SK-N-SH treated with all-trans-retinoic acid at 6 μM for 48 hours (cell line): ENCODE data around the gene LIN7A.

Experiments
- ATAC-seq: fragments of 200-7000 bp; cut with Tn5 transposase; 3 replicates; pipeline ENCODE4 v1.9.1; 2020; ENCODE audit warnings: mild to moderate bottlenecking, moderate library complexity
- ARNTL ChIP-seq: fragments of 450-650 bp; formaldehyde crosslinking; IDR thresholded peaks from 2 replicates; pipeline ENCODE4 v1.5.0; 2020; ENCODE audit warnings: low read depth, mild to moderate bottlenecking, moderate library complexity, borderline replicate concordance
- BACH2 ChIP-seq: fragments of 250-450 bp; sonication (Bioruptor Pico); IDR thresholded peaks from 2 replicates; pipeline ENCODE4 v1.9.0; 2021; ENCODE audit warnings: mild to moderate bottlenecking, borderline replicate concordance
- CSDC2 ChIP-seq: fragments of 250-450 bp; sonication (Bioruptor Pico); IDR thresholded peaks from 2 replicates; pipeline ENCODE4 v1.5.0; 2020; ENCODE audit warnings: mild to moderate bottlenecking, moderate library complexity
- ESRRG ChIP-seq: fragments of 250-450 bp; sonication (Bioruptor Pico); IDR thresholded peaks from 2 replicates; pipeline ENCODE4 v1.6.1; 2021; ENCODE audit warnings: mild to moderate bottlenecking
- GLIS3 ChIP-seq: fragments of 250-450 bp; sonication (Bioruptor Pico); IDR thresholded peaks from 2 replicates; pipeline ENCODE4 v1.5.0; 2020; ENCODE audit warnings: mild to moderate bottlenecking, moderate library complexity
- ISL1 ChIP-seq: fragments of 250-450 bp; sonication (Bioruptor Pico); IDR thresholded peaks from 2 replicates; pipeline ENCODE4 v2.1.2; 2022; ENCODE audit warnings: mild to moderate bottlenecking, moderate library complexity
- OSR1 ChIP-seq: fragments of 250-450 bp; sonication (Bioruptor Pico); IDR thresholded peaks from 2 replicates; pipeline ENCODE4 v1.8.0; 2022; ENCODE audit warnings: moderate library complexity, mild to moderate bottlenecking, inconsistent platforms
- RARB ChIP-seq: fragments of 250-450 bp; sonication (Bioruptor Pico); IDR thresholded peaks from 2 replicates; pipeline ENCODE4 v1.8.0; 2021; ENCODE audit warnings: mild to moderate bottlenecking, moderate library complexity
- SNAI2 ChIP-seq: fragments of 250-450 bp; sonication (Bioruptor Pico); IDR thresholded peaks from 2 replicates; pipeline ENCODE4 v1.5.0; 2020; ENCODE audit warnings: mild to moderate bottlenecking, moderate library complexity
- TCF4 ChIP-seq: fragments of 250-450 bp; sonication (Bioruptor Pico); IDR thresholded peaks from 2 replicates; pipeline ENCODE4 v1.8.0; 2021; ENCODE audit warnings: mild to moderate bottlenecking, moderate library complexity, borderline replicate concordance
- TOX ChIP-seq: fragments of 250-450 bp; sonication (Bioruptor Pico); IDR thresholded peaks from 2 replicates; pipeline ENCODE4 v1.8.0; 2021; ENCODE audit warnings: mild to moderate bottlenecking, moderate library complexity, borderline replicate concordance
- ZC3H10 ChIP-seq: fragments of 250-450 bp; sonication (Bioruptor Pico); IDR thresholded peaks from 2 replicates; pipeline ENCODE4 v1.5.1; 2021; ENCODE audit warnings: mild to moderate bottlenecking, moderate library complexity
- ZFP3 ChIP-seq: fragments of 250-450 bp; sonication (Bioruptor Pico); IDR thresholded peaks from 2 replicates; pipeline ENCODE4 v1.5.0; 2020; ENCODE audit warnings: mild to moderate bottlenecking, moderate library complexity
- ZFP30 ChIP-seq: fragments of 450-650 bp; formaldehyde crosslinking; IDR thresholded peaks from 2 replicates; pipeline ENCODE4 v1.5.0; 2022; ENCODE audit warnings: mild to moderate bottlenecking, moderate library complexity
- ZNF565 ChIP-seq: fragments of 450-650 bp; formaldehyde crosslinking; conservative IDR thresholded peaks from 2 replicates; pipeline ENCODE4 v1.5.0; 2020; ENCODE audit warnings: low read depth, mild to moderate bottlenecking, moderate library complexity
- ZNF70 ChIP-seq: fragments of 450-650 bp; formaldehyde crosslinking; IDR thresholded peaks from 2 replicates; pipeline ENCODE4 v1.5.0; 2020; ENCODE audit warnings: mild to moderate bottlenecking, moderate library complexity
- TF ChIP-seq, protein P1 (sequence below): fragments of 250-450 bp; sonication (Bioruptor Pico); IDR thresholded peaks from 2 replicates; pipeline ENCODE4 v1.8.0; 2020; ENCODE audit warnings: mild to moderate bottlenecking, moderate library complexity, borderline replicate concordance
- TF ChIP-seq, protein P2 (sequence below): fragments of 250-450 bp; sonication (Bioruptor Pico); IDR thresholded peaks from 2 replicates; pipeline ENCODE4 v1.5.0; 2020; ENCODE audit warnings: mild to moderate bottlenecking, moderate library complexity
- TF ChIP-seq, protein P3 (sequence below): fragments of 250-450 bp; sonication (Bioruptor Pico); IDR thresholded peaks from 2 replicates; pipeline ENCODE4 v1.8.0; 2021; ENCODE audit warnings: low read depth, mild to moderate bottlenecking, moderate library complexity, borderline replicate concordance

Gene LIN7A

DNA sequence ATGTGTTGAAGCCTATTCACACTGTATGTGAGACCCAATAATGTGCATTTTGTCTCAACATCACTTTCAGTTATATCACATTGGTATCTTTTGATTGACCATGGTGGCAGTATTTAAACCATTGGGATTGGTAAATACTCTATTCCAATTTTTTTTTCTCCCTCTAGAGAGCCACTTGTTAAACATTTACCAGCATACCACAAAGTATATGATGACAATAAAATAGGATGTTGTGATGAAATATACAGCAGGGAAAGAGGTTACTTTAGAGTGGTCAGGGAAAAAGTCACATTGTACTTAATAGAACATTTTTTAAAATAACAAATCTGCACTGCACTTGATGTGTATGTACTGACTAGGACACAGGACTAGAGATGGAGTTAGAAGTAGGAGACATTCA lies 5.6 kb upstream of the LIN7A start:
- no peak for TF ChIP-seq SNAI2 (CRISPR knock-in tag)
- no peak for TF ChIP-seq CSDC2 (CRISPR knock-in tag)
- TF ChIP-seq, protein P1, sequence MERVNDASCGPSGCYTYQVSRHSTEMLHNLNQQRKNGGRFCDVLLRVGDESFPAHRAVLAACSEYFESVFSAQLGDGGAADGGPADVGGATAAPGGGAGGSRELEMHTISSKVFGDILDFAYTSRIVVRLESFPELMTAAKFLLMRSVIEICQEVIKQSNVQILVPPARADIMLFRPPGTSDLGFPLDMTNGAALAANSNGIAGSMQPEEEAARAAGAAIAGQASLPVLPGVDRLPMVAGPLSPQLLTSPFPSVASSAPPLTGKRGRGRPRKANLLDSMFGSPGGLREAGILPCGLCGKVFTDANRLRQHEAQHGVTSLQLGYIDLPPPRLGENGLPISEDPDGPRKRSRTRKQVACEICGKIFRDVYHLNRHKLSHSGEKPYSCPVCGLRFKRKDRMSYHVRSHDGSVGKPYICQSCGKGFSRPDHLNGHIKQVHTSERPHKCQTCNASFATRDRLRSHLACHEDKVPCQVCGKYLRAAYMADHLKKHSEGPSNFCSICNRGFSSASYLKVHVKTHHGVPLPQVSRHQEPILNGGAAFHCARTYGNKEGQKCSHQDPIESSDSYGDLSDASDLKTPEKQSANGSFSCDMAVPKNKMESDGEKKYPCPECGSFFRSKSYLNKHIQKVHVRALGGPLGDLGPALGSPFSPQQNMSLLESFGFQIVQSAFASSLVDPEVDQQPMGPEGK (CRISPR knock-in tag), result no peak
- no peak for TF ChIP-seq ISL1
- TF ChIP-seq, protein P2, sequence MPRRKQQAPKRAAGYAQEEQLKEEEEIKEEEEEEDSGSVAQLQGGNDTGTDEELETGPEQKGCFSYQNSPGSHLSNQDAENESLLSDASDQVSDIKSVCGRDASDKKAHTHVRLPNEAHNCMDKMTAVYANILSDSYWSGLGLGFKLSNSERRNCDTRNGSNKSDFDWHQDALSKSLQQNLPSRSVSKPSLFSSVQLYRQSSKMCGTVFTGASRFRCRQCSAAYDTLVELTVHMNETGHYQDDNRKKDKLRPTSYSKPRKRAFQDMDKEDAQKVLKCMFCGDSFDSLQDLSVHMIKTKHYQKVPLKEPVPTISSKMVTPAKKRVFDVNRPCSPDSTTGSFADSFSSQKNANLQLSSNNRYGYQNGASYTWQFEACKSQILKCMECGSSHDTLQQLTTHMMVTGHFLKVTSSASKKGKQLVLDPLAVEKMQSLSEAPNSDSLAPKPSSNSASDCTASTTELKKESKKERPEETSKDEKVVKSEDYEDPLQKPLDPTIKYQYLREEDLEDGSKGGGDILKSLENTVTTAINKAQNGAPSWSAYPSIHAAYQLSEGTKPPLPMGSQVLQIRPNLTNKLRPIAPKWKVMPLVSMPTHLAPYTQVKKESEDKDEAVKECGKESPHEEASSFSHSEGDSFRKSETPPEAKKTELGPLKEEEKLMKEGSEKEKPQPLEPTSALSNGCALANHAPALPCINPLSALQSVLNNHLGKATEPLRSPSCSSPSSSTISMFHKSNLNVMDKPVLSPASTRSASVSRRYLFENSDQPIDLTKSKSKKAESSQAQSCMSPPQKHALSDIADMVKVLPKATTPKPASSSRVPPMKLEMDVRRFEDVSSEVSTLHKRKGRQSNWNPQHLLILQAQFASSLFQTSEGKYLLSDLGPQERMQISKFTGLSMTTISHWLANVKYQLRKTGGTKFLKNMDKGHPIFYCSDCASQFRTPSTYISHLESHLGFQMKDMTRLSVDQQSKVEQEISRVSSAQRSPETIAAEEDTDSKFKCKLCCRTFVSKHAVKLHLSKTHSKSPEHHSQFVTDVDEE (CRISPR knock-in tag), result no peak
- TF ChIP-seq OSR1 (CRISPR knock-in tag), result no peak
- TF ChIP-seq ZFP3 (CRISPR knock-in tag), result no peak
- no peak for TF ChIP-seq ZC3H10
- TF ChIP-seq ARNTL, result no peak
- TF ChIP-seq TOX (CRISPR knock-in tag), result no peak
- no peak for TF ChIP-seq BACH2 (CRISPR knock-in tag)
- no peak for TF ChIP-seq GLIS3 (CRISPR knock-in tag)
- no peak for TF ChIP-seq ZFP30 (CRISPR knock-in tag)
- TF ChIP-seq ZNF70, result no peak
- TF ChIP-seq, all 23 proteins: peak for 0
- ATAC-seq, result no peak

DNA sequence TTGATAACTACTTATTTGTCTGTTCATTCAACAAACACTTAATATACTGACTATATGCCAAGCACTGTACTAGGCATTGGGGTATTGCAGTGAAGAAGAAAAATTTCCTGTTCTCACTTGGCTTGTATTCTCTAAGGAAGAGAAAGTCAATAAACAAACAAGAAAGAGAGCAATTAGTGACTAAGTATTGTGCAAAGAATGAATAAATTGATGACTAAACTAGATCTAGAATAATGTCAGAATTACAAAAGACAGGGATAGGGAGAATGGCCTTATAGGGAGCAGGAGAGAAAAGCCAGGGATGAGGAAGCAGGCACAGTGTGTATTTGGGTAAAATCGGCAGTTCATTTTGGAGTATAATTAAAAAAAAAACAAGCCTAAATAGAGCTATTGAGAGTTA lies 4.2 kb upstream of the LIN7A start:
- TF ChIP-seq RARB (CRISPR knock-in tag) (no peak), GLIS3 (CRISPR knock-in tag) (no peak), ESRRG (CRISPR knock-in tag) (no peak), ZC3H10 (no peak), CSDC2 (CRISPR knock-in tag) (no peak), ZNF565 (CRISPR knock-in tag) (no peak), TCF4 (CRISPR knock-in tag) (no peak)
- TF ChIP-seq, protein P3, sequence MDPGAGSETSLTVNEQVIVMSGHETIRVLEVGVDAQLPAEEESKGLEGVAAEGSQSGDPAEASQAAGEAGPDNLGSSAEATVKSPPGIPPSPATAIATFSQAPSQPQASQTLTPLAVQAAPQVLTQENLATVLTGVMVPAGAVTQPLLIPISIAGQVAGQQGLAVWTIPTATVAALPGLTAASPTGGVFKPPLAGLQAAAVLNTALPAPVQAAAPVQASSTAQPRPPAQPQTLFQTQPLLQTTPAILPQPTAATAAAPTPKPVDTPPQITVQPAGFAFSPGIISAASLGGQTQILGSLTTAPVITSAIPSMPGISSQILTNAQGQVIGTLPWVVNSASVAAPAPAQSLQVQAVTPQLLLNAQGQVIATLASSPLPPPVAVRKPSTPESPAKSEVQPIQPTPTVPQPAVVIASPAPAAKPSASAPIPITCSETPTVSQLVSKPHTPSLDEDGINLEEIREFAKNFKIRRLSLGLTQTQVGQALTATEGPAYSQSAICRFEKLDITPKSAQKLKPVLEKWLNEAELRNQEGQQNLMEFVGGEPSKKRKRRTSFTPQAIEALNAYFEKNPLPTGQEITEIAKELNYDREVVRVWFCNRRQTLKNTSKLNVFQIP (CRISPR knock-in tag), result no peak
- TF ChIP-seq, protein P2 (CRISPR knock-in tag), result no peak
- ATAC-seq, result no peak

DNA sequence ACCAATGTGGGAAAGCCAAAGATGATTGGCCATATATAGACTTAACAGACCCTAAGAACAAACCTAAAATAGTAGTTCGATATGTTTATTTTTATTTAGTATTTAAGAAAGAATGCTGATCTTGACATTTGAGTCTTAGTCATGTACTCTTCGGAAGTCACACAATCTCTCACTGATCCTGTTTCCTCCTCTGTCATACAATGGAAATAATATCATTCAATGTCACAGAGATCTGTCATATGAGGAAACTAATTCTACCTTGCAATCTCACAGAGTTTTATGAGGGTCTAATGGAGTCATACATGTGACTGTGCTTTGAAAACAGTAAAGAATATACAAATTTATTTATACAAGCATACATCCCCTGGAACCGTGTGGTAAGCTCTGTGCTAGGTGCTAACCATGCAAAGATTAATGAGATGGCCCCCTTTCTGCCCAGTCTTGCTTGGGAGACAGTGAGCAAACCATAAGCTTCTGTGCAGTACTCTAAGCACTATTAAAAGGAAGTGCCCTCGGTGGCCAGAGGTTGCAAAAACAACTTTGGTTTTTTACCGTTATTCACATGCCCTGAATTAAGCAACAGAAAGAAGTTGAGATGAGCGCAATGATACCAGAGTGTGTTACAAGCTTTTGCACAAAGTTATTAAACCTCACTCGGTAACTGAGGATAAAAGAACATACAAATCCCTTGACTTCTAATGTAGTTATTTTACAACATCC lies 1.7 kb upstream of the LIN7A start:
- TF ChIP-seq TOX (CRISPR knock-in tag), result no peak
- no peak for TF ChIP-seq ZNF70
- no peak for TF ChIP-seq ISL1
- TF ChIP-seq ZFP30 (CRISPR knock-in tag), result no peak
- no peak for ATAC-seq

DNA sequence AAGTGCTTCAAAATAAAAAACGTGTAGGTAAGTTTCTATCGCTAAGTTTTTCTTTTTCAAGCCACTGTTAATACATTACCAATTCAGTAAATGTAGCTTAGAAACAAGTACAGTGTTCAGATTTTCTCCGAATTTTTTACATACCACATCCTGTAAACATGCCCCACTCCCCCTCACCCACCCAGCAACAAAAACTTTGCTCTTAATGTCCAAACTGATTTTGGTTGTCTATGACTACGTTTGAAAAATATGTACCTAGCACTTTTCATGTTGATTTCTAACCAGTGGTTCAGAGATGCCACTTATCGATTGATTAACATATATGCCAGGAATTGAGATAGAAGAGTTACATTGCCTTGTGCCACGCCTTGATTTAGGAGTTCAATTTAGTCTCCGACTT lies 663 bp upstream of the LIN7A start:
- no peak for ATAC-seq
- TF ChIP-seq, protein P3 (CRISPR knock-in tag), result no peak
- TF ChIP-seq, protein P2 (CRISPR knock-in tag), result no peak
- TF ChIP-seq ZNF70 (no peak), ESRRG (CRISPR knock-in tag) (no peak), OSR1 (CRISPR knock-in tag) (no peak), ARNTL (no peak), RARB (CRISPR knock-in tag) (no peak), BACH2 (CRISPR knock-in tag) (no peak), ZFP30 (CRISPR knock-in tag) (no peak), ZNF565 (CRISPR knock-in tag) (no peak), TCF4 (CRISPR knock-in tag) (no peak), SNAI2 (CRISPR knock-in tag) (no peak)
